ENCODE results near the gene GALNT14. TPM values are rescaled to one million over a fixed set of nuclear protein-coding genes. Genes with fewer than 3 reads are reported as not detected.
A peak's percentile ranks its signal among the peaks of the same experiment; 100 is the strongest.

GALNT14 gene
- total and polyA plus RNA-seq, 9 donors, result 1.4 to 6.9 (median 2.9) TPM

DNA sequence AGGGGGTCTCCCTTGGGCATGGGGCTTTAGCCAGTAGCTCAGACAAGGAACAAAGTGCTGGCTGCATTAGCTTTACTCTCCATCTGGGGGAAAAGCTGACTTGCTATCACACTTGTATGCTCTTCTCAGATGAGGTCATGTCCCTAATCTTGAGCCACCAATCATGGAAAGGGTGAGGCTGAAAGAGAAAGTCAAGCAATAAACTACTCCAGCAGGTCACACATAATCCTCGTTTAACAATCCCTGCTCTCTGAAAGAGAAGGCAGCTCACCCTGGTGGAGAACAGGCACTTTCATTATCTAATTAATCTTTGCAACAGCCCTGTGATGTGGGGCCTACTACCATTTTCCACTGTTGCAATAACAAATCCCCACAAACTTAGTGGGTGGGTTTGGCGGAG is 201.3 kb downstream of the GALNT14 start:
- H3K27me3 ChIP-seq (ENCODE audit: control insufficient read depth, insufficient read depth, low read length), result no peaks in the 10 kb centered on the region
- H3K4me1 ChIP-seq (ENCODE audit: control insufficient read depth, insufficient read depth, low read length), result no peaks in the 10 kb centered on the region
- H3K4me3 ChIP-seq (ENCODE audit: low read length), result no peak overlapping the region
- no peaks in the 10 kb centered on the region for H3K9me3 ChIP-seq (replicated peaks; ENCODE audit: control insufficient read depth, low read depth, low read length)
- no peaks in the 10 kb centered on the region for H3K36me3 ChIP-seq (ENCODE audit: control insufficient read depth, insufficient read depth, low read length)
- no peak for DNase-seq
- H3K27ac ChIP-seq (ENCODE audit: low read length), result no peak overlapping the region
- 100% methylated on average over 1 of the region's 2 CpGs for WGBS (ENCODE audit: insufficient coverage)

GRCh38 chr2:30935795-30936194 is 202.4 kb downstream of the GALNT14 start:
- no peaks in the 10 kb centered on the region for H3K9me3 ChIP-seq (replicated peaks; ENCODE audit: control insufficient read depth, low read depth, low read length)
- WGBS (ENCODE audit: insufficient coverage), result 76% methylated on average over 6 of the region's 8 CpGs
- no peaks in the 10 kb centered on the region for H3K4me1 ChIP-seq (ENCODE audit: control insufficient read depth, insufficient read depth, low read length)
- no peak overlapping the region for H3K4me3 ChIP-seq (ENCODE audit: low read length)
- H3K27me3 ChIP-seq (ENCODE audit: control insufficient read depth, insufficient read depth, low read length), result no peaks in the 10 kb centered on the region
- H3K27ac ChIP-seq (ENCODE audit: low read length), result no peak overlapping the region
- no peak for DNase-seq
- H3K36me3 ChIP-seq (ENCODE audit: control insufficient read depth, insufficient read depth, low read length), result no peaks in the 10 kb centered on the region

DNA sequence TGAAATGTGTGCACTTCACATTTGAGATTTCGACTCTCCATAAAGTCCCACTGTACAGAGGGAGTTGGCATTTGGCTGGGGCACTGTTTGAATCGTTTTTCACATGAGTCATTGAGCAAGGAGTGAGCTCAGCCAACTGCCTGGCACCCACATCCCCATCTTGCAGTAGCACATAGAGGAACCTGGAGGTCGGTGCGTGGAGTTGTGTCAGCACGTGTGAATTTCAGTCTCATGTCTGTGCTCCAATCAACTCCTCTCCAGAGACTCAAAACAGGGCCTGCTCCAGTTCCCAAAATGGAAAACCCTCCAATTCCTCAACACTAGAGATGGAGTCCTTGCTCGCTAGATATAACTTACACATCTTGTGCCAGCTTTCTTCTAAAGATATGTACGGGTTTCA is 204.2 kb downstream of the GALNT14 start:
- 87% methylated on average over 6 of the region's 7 CpGs for WGBS (ENCODE audit: insufficient coverage)
- Histone ChIP-seq H3K27ac (ENCODE audit: low read length) (no peak overlapping the region), H3K36me3 (ENCODE audit: control insufficient read depth, insufficient read depth, low read length) (no peaks in the 10 kb centered on the region), H3K9me3 (replicated peaks; ENCODE audit: control insufficient read depth, low read depth, low read length) (no peaks in the 10 kb centered on the region), H3K4me3 (ENCODE audit: low read length) (no peak overlapping the region), H3K4me1 (ENCODE audit: control insufficient read depth, insufficient read depth, low read length) (no peaks in the 10 kb centered on the region), H3K27me3 (ENCODE audit: control insufficient read depth, insufficient read depth, low read length) (no peaks in the 10 kb centered on the region)
- no peak for DNase-seq

DNA sequence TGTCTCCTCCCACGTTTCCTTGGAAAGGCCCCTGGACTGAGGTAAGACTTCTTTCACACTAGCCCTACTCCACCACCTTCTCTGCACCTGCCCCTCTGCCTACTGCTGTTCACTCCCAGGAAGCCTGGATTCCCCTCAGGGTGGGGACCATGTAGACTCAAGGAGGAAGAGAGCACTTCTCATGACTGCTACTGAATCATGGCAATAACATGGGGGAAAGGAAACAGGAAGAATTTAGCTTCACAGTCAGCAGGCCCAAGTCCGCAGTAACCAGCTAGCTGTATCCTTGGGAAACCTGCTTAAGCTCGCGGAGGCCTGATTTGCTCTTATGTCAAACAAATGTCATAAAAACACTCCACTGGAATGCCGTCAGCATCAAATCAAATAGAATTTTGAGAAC is 204.7 kb downstream of the GALNT14 start:
- no peak overlapping the region for H3K4me3 ChIP-seq (ENCODE audit: low read length)
- no peak for DNase-seq
- H3K27me3 ChIP-seq (ENCODE audit: control insufficient read depth, insufficient read depth, low read length), result no peaks in the 10 kb centered on the region
- no peak overlapping the region for H3K27ac ChIP-seq (ENCODE audit: low read length)
- H3K36me3 ChIP-seq (ENCODE audit: control insufficient read depth, insufficient read depth, low read length), result no peaks in the 10 kb centered on the region
- no peaks in the 10 kb centered on the region for H3K4me1 ChIP-seq (ENCODE audit: control insufficient read depth, insufficient read depth, low read length)
- WGBS (ENCODE audit: insufficient coverage), result 60% methylated on average over 1 of the region's 5 CpGs
- no peaks in the 10 kb centered on the region for H3K9me3 ChIP-seq (replicated peaks; ENCODE audit: control insufficient read depth, low read depth, low read length)

GRCh38 chr2:30932870-30933269 is 205.4 kb downstream of the GALNT14 start:
- Histone ChIP-seq H3K27me3 (ENCODE audit: control insufficient read depth, insufficient read depth, low read length) (no peaks in the 10 kb centered on the region), H3K36me3 (ENCODE audit: control insufficient read depth, insufficient read depth, low read length) (no peaks in the 10 kb centered on the region), H3K9me3 (replicated peaks; ENCODE audit: control insufficient read depth, low read depth, low read length) (no peaks in the 10 kb centered on the region), H3K27ac (ENCODE audit: low read length) (no peak overlapping the region), H3K4me3 (ENCODE audit: low read length) (no peak overlapping the region), H3K4me1 (ENCODE audit: control insufficient read depth, insufficient read depth, low read length) (no peaks in the 10 kb centered on the region)
- 33% methylated on average over 1 of the region's 3 CpGs for WGBS (ENCODE audit: insufficient coverage)
- DNase-seq, result no peak

- Histone ChIP-seq H3K4me1 (ENCODE audit: control insufficient read depth, insufficient read depth, low read length) (peaks cover 4% of the 10 kb centered on the region), H3K27me3 (ENCODE audit: control insufficient read depth, insufficient read depth, low read length) (peaks cover 3% of the 10 kb centered on the region), H3K27ac (ENCODE audit: low read length) (no peak overlapping the region), H3K9me3 (replicated peaks; ENCODE audit: control insufficient read depth, low read depth, low read length) (no peaks in the 10 kb centered on the region), H3K36me3 (ENCODE audit: control insufficient read depth, insufficient read depth, low read length) (no peaks in the 10 kb centered on the region), H3K4me3 (ENCODE audit: low read length) (no peak overlapping the region)
- 87% methylated on average over 16 of the region's 19 CpGs for WGBS (ENCODE audit: insufficient coverage)
- DNase-seq, result no peak
These were observed 206.3 kb downstream of the GALNT14 start for GRCh38 chr2:30931841-30932407.

- Histone ChIP-seq H3K4me3 (ENCODE audit: low read length) (no peak overlapping the region), H3K27ac (ENCODE audit: low read length) (no peak overlapping the region), H3K4me1 (ENCODE audit: control insufficient read depth, insufficient read depth, low read length) (peaks cover 5% of the 10 kb centered on the region), H3K9me3 (replicated peaks; ENCODE audit: control insufficient read depth, low read depth, low read length) (no peaks in the 10 kb centered on the region), H3K27me3 (ENCODE audit: control insufficient read depth, insufficient read depth, low read length) (peaks cover 3% of the 10 kb centered on the region), H3K36me3 (ENCODE audit: control insufficient read depth, insufficient read depth, low read length) (no peaks in the 10 kb centered on the region)
- 70% methylated on average over 3 of the region's 3 CpGs for WGBS (ENCODE audit: insufficient coverage)
- DNase-seq, result no peak
These were observed 207.5 kb downstream of the GALNT14 start for GRCh38 chr2:30930716-30931115.

DNA sequence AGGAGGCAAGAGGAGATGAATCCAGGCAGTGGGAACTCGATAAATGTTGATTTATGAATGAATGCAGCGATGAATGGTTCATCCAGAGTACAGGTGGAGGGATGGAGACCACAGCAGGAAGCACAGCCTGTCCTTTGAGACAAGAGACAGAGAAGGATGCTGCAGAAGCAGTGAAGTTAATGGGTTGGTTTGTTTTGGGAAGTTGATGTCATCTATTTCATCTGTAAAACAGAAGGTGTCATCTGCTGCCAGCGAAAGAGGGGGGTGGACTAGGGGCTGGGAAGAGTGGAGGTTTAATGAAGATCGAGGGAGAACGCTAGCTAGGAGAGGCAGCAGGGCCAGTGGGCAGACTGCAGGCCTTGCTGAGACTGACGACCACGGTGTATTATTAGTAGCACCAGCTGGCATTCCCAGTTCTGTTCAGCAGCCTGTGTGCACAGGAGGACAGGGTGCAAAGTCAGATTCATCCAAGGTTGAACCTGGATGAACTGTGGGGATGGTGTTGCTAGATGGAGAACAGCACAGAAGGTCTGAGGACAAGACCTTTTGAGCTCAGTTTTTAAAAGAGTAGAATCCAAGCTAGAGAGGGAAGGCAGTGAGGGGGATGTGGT is 210.7 kb downstream of the GALNT14 start:
- no peaks in the 10 kb centered on the region for H3K9me3 ChIP-seq (replicated peaks; ENCODE audit: control insufficient read depth, low read depth, low read length)
- H3K4me1 ChIP-seq (ENCODE audit: control insufficient read depth, insufficient read depth, low read length), result peaks cover 5% of the 10 kb centered on the region
- 35% methylated on average over 7 of the region's 7 CpGs for WGBS (ENCODE audit: insufficient coverage)
- no peak overlapping the region for H3K27ac ChIP-seq (ENCODE audit: low read length)
- peaks cover 3% of the 10 kb centered on the region for H3K27me3 ChIP-seq (ENCODE audit: control insufficient read depth, insufficient read depth, low read length)
- no peak overlapping the region for H3K4me3 ChIP-seq (ENCODE audit: low read length)
- DNase-seq, result peak; percentile 51
- H3K36me3 ChIP-seq (ENCODE audit: control insufficient read depth, insufficient read depth, low read length), result no peaks in the 10 kb centered on the region

GRCh38 chr2:30926606-30927005 is 211.6 kb downstream of the GALNT14 start:
- WGBS (ENCODE audit: insufficient coverage), result 80% methylated on average over 5 of the region's 5 CpGs
- no peak for DNase-seq
- Histone ChIP-seq H3K4me1 (ENCODE audit: control insufficient read depth, insufficient read depth, low read length) (peaks cover 5% of the 10 kb centered on the region), H3K36me3 (ENCODE audit: control insufficient read depth, insufficient read depth, low read length) (no peaks in the 10 kb centered on the region), H3K4me3 (ENCODE audit: low read length) (no peak overlapping the region), H3K27ac (ENCODE audit: low read length) (no peak overlapping the region), H3K9me3 (replicated peaks; ENCODE audit: control insufficient read depth, low read depth, low read length) (no peaks in the 10 kb centered on the region), H3K27me3 (ENCODE audit: control insufficient read depth, insufficient read depth, low read length) (peaks cover 3% of the 10 kb centered on the region)

DNA sequence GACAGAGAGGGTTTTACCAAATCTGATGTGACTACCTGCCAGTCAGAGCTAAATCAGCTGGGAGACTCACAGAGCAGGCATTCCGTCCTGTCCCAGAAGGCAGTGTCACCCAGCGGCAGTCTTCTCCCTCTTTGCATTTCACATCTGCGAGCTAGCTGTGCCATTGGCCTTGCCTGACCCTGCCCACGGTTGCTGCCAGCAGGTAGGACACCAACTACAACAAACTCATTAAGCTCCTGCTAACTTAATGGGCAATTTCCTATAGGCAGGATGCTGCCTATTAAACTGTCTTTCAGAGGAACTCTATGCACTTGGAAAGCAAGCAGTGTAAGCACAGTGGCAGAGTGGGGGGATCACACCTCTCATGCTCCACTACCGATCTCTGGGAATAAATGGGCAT is 214.6 kb downstream of the GALNT14 start:
- Histone ChIP-seq H3K4me3 (ENCODE audit: low read length) (no peak overlapping the region), H3K27me3 (ENCODE audit: control insufficient read depth, insufficient read depth, low read length) (peaks cover 3% of the 10 kb centered on the region), H3K4me1 (ENCODE audit: control insufficient read depth, insufficient read depth, low read length) (peaks cover 5% of the 10 kb centered on the region), H3K9me3 (replicated peaks; ENCODE audit: control insufficient read depth, low read depth, low read length) (no peaks in the 10 kb centered on the region), H3K36me3 (ENCODE audit: control insufficient read depth, insufficient read depth, low read length) (no peaks in the 10 kb centered on the region), H3K27ac (ENCODE audit: low read length) (no peak overlapping the region)
- no peak for DNase-seq
- 63% methylated on average over 4 of the region's 5 CpGs for WGBS (ENCODE audit: insufficient coverage)

DNA sequence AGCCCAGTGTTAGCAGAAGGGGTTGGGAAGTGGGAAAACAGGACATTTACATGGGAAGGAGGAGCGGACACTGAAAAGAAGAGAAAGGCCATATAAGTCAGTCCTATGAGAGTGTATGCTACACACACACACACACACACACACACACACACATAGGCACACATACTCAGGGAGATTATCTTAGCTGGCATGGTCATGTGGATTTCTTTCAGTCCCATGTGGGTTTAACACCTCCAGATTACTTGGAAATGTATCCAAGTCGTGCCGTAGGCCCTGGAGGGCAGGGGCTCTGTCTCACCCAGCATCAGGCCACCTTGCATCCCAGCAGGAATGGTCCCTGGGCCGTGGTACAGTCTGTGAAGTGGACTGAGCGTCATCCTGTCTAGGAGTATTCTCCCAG is 217.7 kb downstream of the GALNT14 start:
- H3K4me3 ChIP-seq (ENCODE audit: low read length), result no peak overlapping the region
- H3K36me3 ChIP-seq (ENCODE audit: control insufficient read depth, insufficient read depth, low read length), result no peaks in the 10 kb centered on the region
- no peaks in the 10 kb centered on the region for H3K27me3 ChIP-seq (ENCODE audit: control insufficient read depth, insufficient read depth, low read length)
- no peak overlapping the region for H3K27ac ChIP-seq (ENCODE audit: low read length)
- DNase-seq, result no peak
- no peaks in the 10 kb centered on the region for H3K4me1 ChIP-seq (ENCODE audit: control insufficient read depth, insufficient read depth, low read length)
- WGBS (ENCODE audit: insufficient coverage), result 81% methylated on average over 4 of the region's 5 CpGs
- no peaks in the 10 kb centered on the region for H3K9me3 ChIP-seq (replicated peaks; ENCODE audit: control insufficient read depth, low read depth, low read length)

Measured in muscle of leg (tissue), 11 donors.